ENCODE results near the gene CEACAM19. TPM values are rescaled to one million over a fixed set of nuclear protein-coding genes. Genes with fewer than 3 reads are reported as not detected.

Gene CEACAM19
- total and polyA plus RNA-seq, 2 of the 4 experiments (the other 2 are of a cell fraction) = 0.72 to 9.3 TPM

GRCh38 chr19:44663996-44664395 is 7.3 kb upstream of the CEACAM19 start:
- in situ Hi-C loops (cut with MboI; ENCODE audit: low sequenced_read_pairs) = no loop called here

More at GRCh38 chr19:44663996-44664395, 7.3 kb upstream of the CEACAM19 start:
- H3K14ac ChIP-seq (replicated peaks; ENCODE audit: low read depth, low read length) = no peak overlapping the region
- H4K5ac ChIP-seq (ENCODE audit: low read depth, low read length) = no peak overlapping the region
- peaks cover 47% of the 10 kb centered on the region for H3K36me3 ChIP-seq (ENCODE audit: control insufficient read depth, insufficient read depth, low read length)
- H2AK5ac ChIP-seq (ENCODE audit: low read depth, low read length) = no peak overlapping the region
- H2AK9ac ChIP-seq (replicated peaks; ENCODE audit: low read depth, low read length, poor library complexity) = no peak overlapping the region
- ChIA-PET CTCF (interaction anchor here (1.0 kb wide), 1 partner anchor 55 kb away, joined by 3 read pairs; no protein-coding TSS in a partner anchor), POLR2A (ENCODE audit: unreplicated experiment) (no interaction called here)
- no peaks in the 10 kb centered on the region for H3K9me3 ChIP-seq (ENCODE audit: control insufficient read depth, insufficient read depth, low read length)
- H2AFZ ChIP-seq (replicated peaks; ENCODE audit: low read length, poor library complexity) = no peak overlapping the region
- no peak overlapping the region for H3K4me2 ChIP-seq (ENCODE audit: low read depth, low read length)
- H2BK20ac ChIP-seq (ENCODE audit: low read depth, low read length) = no peak overlapping the region
- TF ChIP-seq CTCF (conservative IDR thresholded peaks at IDR 0.05; ENCODE audit: low read depth, low read length) = no peak
- no peak for TF ChIP-seq MAFK (IDR thresholded peaks at IDR 0.05; ENCODE audit: low read depth, low read length)
- no peak for TF ChIP-seq CHD1 (IDR thresholded peaks at IDR 0.05; ENCODE audit: low read depth, low read length)
- no peak for TF ChIP-seq FOS (IDR thresholded peaks at IDR 0.05; ENCODE audit: low read depth, low read length)
- TF ChIP-seq NFE2L2 (IDR thresholded peaks at IDR 0.05; ENCODE audit: low read depth, low read length) = no peak
- no peak for TF ChIP-seq POLR2A (IDR thresholded peaks at IDR 0.05; ENCODE audit: low read depth, low read length)
- TF ChIP-seq BHLHE40 (IDR thresholded peaks at IDR 0.05; ENCODE audit: low read depth, low read length) = no peak
- TF ChIP-seq MAZ (IDR thresholded peaks at IDR 0.05; ENCODE audit: borderline replicate concordance, low read depth, low read length) = no peak
- no peak for TF ChIP-seq MXI1 (IDR thresholded peaks at IDR 0.05; ENCODE audit: borderline replicate concordance, low read depth, low read length)
- TF ChIP-seq RCOR1 (IDR thresholded peaks at IDR 0.05; ENCODE audit: insufficient replicate concordance, low read length) = no peak
- TF ChIP-seq ELK1 (IDR thresholded peaks at IDR 0.05; ENCODE audit: borderline replicate concordance, low read depth, low read length) = no peak
- no peak for TF ChIP-seq USF2 (IDR thresholded peaks at IDR 0.05; ENCODE audit: low read depth, low read length)
- TF ChIP-seq RFX5 (IDR thresholded peaks at IDR 0.05; ENCODE audit: low read depth, low read length) = no peak
- no peak for TF ChIP-seq SMC3 (IDR thresholded peaks at IDR 0.05; ENCODE audit: low read depth, low read length)
- no peak for TF ChIP-seq RAD21 (IDR thresholded peaks at IDR 0.05; ENCODE audit: low read length)
- no peak for TF ChIP-seq CEBPB (IDR thresholded peaks at IDR 0.05; ENCODE audit: low read depth, low read length)
- no peak overlapping the region for H2BK15ac ChIP-seq (ENCODE audit: low read depth, low read length)
- no peak overlapping the region for H3K23ac ChIP-seq (ENCODE audit: low read depth, low read length)
- H3K27ac ChIP-seq (ENCODE audit: insufficient read depth, low read length) = no peak overlapping the region
- H3K56ac ChIP-seq (ENCODE audit: extremely low read depth, insufficient read depth, low read length) = no peak overlapping the region
- H4K8ac ChIP-seq (ENCODE audit: low read depth in 2 of 2, low read length in 2 of 2) = no peak overlapping the region
- no peak overlapping the region for H3K4ac ChIP-seq (ENCODE audit: low read depth, low read length)
- no peaks in the 10 kb centered on the region for H4K20me1 ChIP-seq (ENCODE audit: insufficient read depth, low read length)
- H3K79me1 ChIP-seq (ENCODE audit: low read depth in 1 of 2, low read length in 2 of 2) = peaks cover 15 to 46% of the 10 kb centered on the region in 2 experiments; a peak in 3 of 4 replicates
- no peak for ATAC-seq (ENCODE audit: low read depth)
- H3K18ac ChIP-seq (ENCODE audit: low read depth, low read length) = no peak overlapping the region
- no CpG with 5 or more reads among the region's 5 CpGs for WGBS, 2 experiments (ENCODE audit: extremely low coverage in 2 of 2, insufficient read length in 1 of 2)
- H3K4me3 ChIP-seq (ENCODE audit: insufficient read depth, low read depth, low read length) = no peak overlapping the region
- H2BK120ac ChIP-seq (ENCODE audit: low read depth, low read length) = no peak overlapping the region
- no peaks in the 10 kb centered on the region for H3K4me1 ChIP-seq (ENCODE audit: control insufficient read depth, insufficient read depth, low read length)
- no TSS peak for BruUV-seq (replicated peaks)
- H3K9me1 ChIP-seq (ENCODE audit: insufficient read depth, low read length) = peaks cover 7% of the 10 kb centered on the region; the same call in 1 of the 2 replicates
- H3K9ac ChIP-seq (ENCODE audit: low read depth, low read length) = no peak overlapping the region
- no peaks in the 10 kb centered on the region for H3K27me3 ChIP-seq (ENCODE audit: control insufficient read depth, insufficient read depth, low read length)
- H4K91ac ChIP-seq (ENCODE audit: insufficient read depth, low read depth, low read length) = no peak overlapping the region
- no peak for DNase-seq
- no peak overlapping the region for H2BK5ac ChIP-seq (ENCODE audit: low read depth, low read length, poor library complexity, severe bottlenecking)
- intact Hi-C loops (cut with micrococcal nuclease) (no loop called here), dilution Hi-C loops (cut with HindIII; ENCODE audit: low sequenced_read_pairs, unreplicated experiment) (no loop called here)

Measured in IMR-90 (cell line).